Upper lobe of left lung (tissue), 6 donors: ENCODE results near the gene EXOSC5. TPM values are rescaled to one million over a fixed set of nuclear protein-coding genes. Genes with fewer than 3 reads are reported as not detected.
"Not testable (repeated sequence)": the region's sequence is repeated elsewhere in the genome, so short reads cannot be mapped to it uniquely, and the experiment has no call there.

Experiments
- ATAC-seq, 2 donors: fragments of 200-7000 bp; cut with Tn5 transposase; one replicate each; pipeline ENCODE4 v1.9.1; 2022; ENCODE audit warnings: mild to moderate bottlenecking in 2 of 2, moderate library complexity in 2 of 2; ENCODE audit not compliant: low FRiP score in 2 of 2
- DNase-seq, 2 donors: peaks; one replicate each; pipeline ENCODE4 v3.0.0-alpha.2; 2019 to 2020
- H3K27ac ChIP-seq, 4 donors: fragments of 200-600 bp; sonication (generic); one replicate each; pipeline ENCODE4 v1.5.1; 2016 to 2019
- H3K27me3 ChIP-seq, 4 donors: fragments of 200-600 bp; sonication (generic); one replicate each; pipeline ENCODE4 v1.5.1; 2017 to 2019
- H3K36me3 ChIP-seq, 4 donors: fragments of 200-600 bp; sonication (generic); one replicate each; pipeline ENCODE4 v1.5.1; 2016 to 2019
- H3K4me1 ChIP-seq, 4 donors: fragments of 200-600 bp; sonication (generic); one replicate each; pipeline ENCODE4 v1.5.1; 2018 to 2019
- H3K4me3 ChIP-seq, 4 donors: fragments of 200-600 bp; sonication (generic); one replicate each; pipeline ENCODE4 v1.5.1; 2017 to 2019; ENCODE audit warnings: mild to moderate bottlenecking in 2 of 4, moderate library complexity in 1 of 4
- H3K9me3 ChIP-seq, 4 donors: fragments of 200-600 bp; sonication (generic); one replicate each; pipeline ENCODE4 v1.5.1; 2018 to 2019
- CTCF ChIP-seq, 6 experiments: fragments of 450-650 bp in 4 of 6; fragments of 200-600 bp in 2 of 6; sonication (generic) in 2 of 6; IDR thresholded peaks; one replicate each; pipeline ENCODE4 v1.5.1; 2016 to 2019; ENCODE audit warnings: antibody characterized with exemption in 6 of 6
- EP300 ChIP-seq, 4 donors: sonication (generic); formaldehyde crosslinking; IDR thresholded peaks; one replicate each; pipeline ENCODE4 v1.5.1; 2017; ENCODE audit warnings: antibody characterized with exemption in 4 of 4, control low read depth in 2 of 4
- POLR2A ChIP-seq, 4 donors: fragments of 450-650 bp; IDR thresholded peaks; one replicate each; pipeline ENCODE4 v1.5.1; 2016 to 2017; ENCODE audit warnings: antibody characterized with exemption in 4 of 4, mild to moderate bottlenecking in 2 of 4
- POLR2AphosphoS5 ChIP-seq, 2 donors: sonication (generic); formaldehyde crosslinking; IDR thresholded peaks; one replicate each; pipeline ENCODE4 v1.5.1; 2017; ENCODE audit warnings: antibody characterized with exemption in 2 of 2
- WGBS, 2 donors: methylation state at CpG; one replicate each; pipeline ENCODE4 v1.1.5; 2017 to 2018; 5-methylcytosine and 5-hydroxymethylcytosine counted together
- total RNA-seq, 6 donors: library from RNA; depleted of rRNA in 4 of 6; stranded (reverse); fragments of >200 nt in 4 of 6; gene quantifications; one replicate each; pipeline versions ENCODE4 v1.1.0 to v1.2.1, GENCODE V29; 2016 to 2021
- donor health status: DM: no; HTN: no; CAD: no; lungs with moderate emphysema.
- donor health status: DM: no; HTN: yes; CAD: no; lungs with severe emphysema.

The EXOSC5 gene
- total RNA-seq, 6 donors from 2014 or later, result 0.89 to 18.4 (median 16.0) TPM

GRCh38 chr19:41395355-41395754 is 1.8 kb downstream of the EXOSC5 start:
- peaks cover 14 to 30% (median 26%) of the 10 kb centered on the region in 4 donors for H3K4me1 ChIP-seq
- WGBS, 2 donors, result 77 to 79% methylated on average over 6 of the region's 6 CpGs
- ATAC-seq (no peak), DNase-seq (no peak)
- H3K4me3 ChIP-seq, result no peak overlapping the region
- H3K27ac ChIP-seq, result no peak overlapping the region
- TF ChIP-seq EP300 (IDR thresholded peaks at IDR 0.05) (no peak), POLR2AphosphoS5 (IDR thresholded peaks at IDR 0.05) (no peak)
- peaks cover 0 to 17% (median 16%) of the 10 kb centered on the region in 4 donors for H3K36me3 ChIP-seq
- H3K27me3 ChIP-seq, result no peaks in the 10 kb centered on the region
- no peaks in the 10 kb centered on the region for H3K9me3 ChIP-seq

- ATAC-seq (no peak), DNase-seq (peak in 1 of 2 donors; percentile 47)
- Histone ChIP-seq H3K4me3 (no peak overlapping the region), H3K4me1 (peaks cover 0 to 14% (median 11%) of the 10 kb centered on the region in 4 donors), H3K27me3 (no peaks in the 10 kb centered on the region), H3K9me3 (no peaks in the 10 kb centered on the region), H3K27ac (no peak overlapping the region), H3K36me3 (peaks cover 0 to 37% (median 28%) of the 10 kb centered on the region in 4 donors)
- 83 to 85% methylated on average over 8 to 12 of the region's 12 CpGs for WGBS, 2 donors
- TF ChIP-seq POLR2AphosphoS5 (IDR thresholded peaks at IDR 0.05), result no peak
- no peak for TF ChIP-seq CTCF (IDR thresholded peaks at IDR 0.05)
- no peak for TF ChIP-seq POLR2A (IDR thresholded peaks at IDR 0.05)
- no peak for TF ChIP-seq EP300 (IDR thresholded peaks at IDR 0.05)
Measured at GRCh38 chr19:41392775-41393174, 4.4 kb downstream of the EXOSC5 start.

GRCh38 chr19:41391618-41392017 is 5.5 kb downstream of the EXOSC5 start:
- Histone ChIP-seq H3K4me3 (no peak overlapping the region), H3K4me1 (peaks cover 0 to 8% (median 7%) of the 10 kb centered on the region in 4 donors), H3K27me3 (no peaks in the 10 kb centered on the region), H3K36me3 (peaks cover 0 to 41% (median 28%) of the 10 kb centered on the region in 4 donors), H3K27ac (no peak overlapping the region), H3K9me3 (no peaks in the 10 kb centered on the region)
- WGBS, 2 donors, result 20 to 88% methylated on average over 2 to 11 of the region's 11 CpGs
- no peak for ATAC-seq
- peak in 1 of 2 donors; percentile 34 for DNase-seq
- no peak for TF ChIP-seq POLR2AphosphoS5 (IDR thresholded peaks at IDR 0.05)
- no peak for TF ChIP-seq EP300 (IDR thresholded peaks at IDR 0.05)
- no peak for TF ChIP-seq CTCF (IDR thresholded peaks at IDR 0.05)
- TF ChIP-seq POLR2A (IDR thresholded peaks at IDR 0.05), result no peak

- H3K27ac ChIP-seq, result no peak overlapping the region
- no peaks in the 10 kb centered on the region for H3K9me3 ChIP-seq
- TF ChIP-seq EP300 (IDR thresholded peaks at IDR 0.05) (no peak), POLR2A (IDR thresholded peaks at IDR 0.05) (no peak)
- DNase-seq (peak in 1 of 2 donors; percentile 73), ATAC-seq (peak in 1 of 2 donors; percentile 61)
- H3K4me3 ChIP-seq, result no peak overlapping the region
- H3K36me3 ChIP-seq, result peaks cover 0 to 61% (median 37%) of the 10 kb centered on the region in 4 donors
- H3K4me1 ChIP-seq, result no peaks in the 10 kb centered on the region
- WGBS, 2 donors, result 92% methylated on average over 13 of the region's 13 CpGs; no CpG with 5 or more reads in 1 of the 2 donors
- no peaks in the 10 kb centered on the region for H3K27me3 ChIP-seq
Measured at GRCh38 chr19:41386442-41386841, 10.7 kb downstream of the EXOSC5 start.

GRCh38 chr19:41384351-41384750 is 12.8 kb downstream of the EXOSC5 start:
- Histone ChIP-seq H3K4me1 (peaks cover 0 to 4% (median 0%) of the 10 kb centered on the region in 4 donors), H3K27ac (no peak overlapping the region), H3K36me3 (peaks cover 0 to 42% (median 19%) of the 10 kb centered on the region in 4 donors), H3K27me3 (no peaks in the 10 kb centered on the region), H3K9me3 (no peaks in the 10 kb centered on the region), H3K4me3 (no peak overlapping the region)
- TF ChIP-seq EP300 (IDR thresholded peaks at IDR 0.05) (no peak), POLR2AphosphoS5 (IDR thresholded peaks at IDR 0.05) (no peak), POLR2A (IDR thresholded peaks at IDR 0.05) (no peak), CTCF (IDR thresholded peaks at IDR 0.05) (no peak)
- DNase-seq (no peak), ATAC-seq (no peak)
- WGBS, 2 donors, result 87 to 92% methylated on average over 2 to 5 of the region's 5 CpGs

GRCh38 chr19:41381536-41381935 is 15.6 kb downstream of the EXOSC5 start:
- not testable (repeated sequence) for H3K27me3 ChIP-seq, H3K9me3 ChIP-seq, DNase-seq, H3K27ac ChIP-seq, ATAC-seq, H3K4me3 ChIP-seq
- Histone ChIP-seq H3K36me3 (peaks cover 0 to 26% (median 15%) of the 10 kb centered on the region in 4 donors), H3K4me1 (peaks cover 4 to 14% (median 9%) of the 10 kb centered on the region in 4 donors)
- 94 to 95% methylated on average over 8 of the region's 8 CpGs for WGBS, 2 donors
